ENCODE results near the gene CACNA2D3.

- TF ChIP-seq CTCF (IDR thresholded peaks at IDR 0.05) (no peak), POLR2A (IDR thresholded peaks at IDR 0.05) (no peak)
Observed at GRCh38 chr3:54960701-54961100, 838.3 kb downstream of the CACNA2D3 start.

Data from lower leg skin (tissue), 3 donors.